GM21723 (cell line): ENCODE data around the gene ASB5.
A peak's percentile ranks its signal among the peaks of the same experiment; 100 is the strongest.
"Not testable (repeated sequence)": the region's sequence is repeated elsewhere in the genome, so short reads cannot be mapped to it uniquely, and the experiment has no call there.

Experiments used
- ATAC-seq: cut with Tn5 transposase; IDR thresholded peaks from one replicate; pipeline ENCODE4 v1.9.1; 2021; ENCODE audit warnings: mild to moderate bottlenecking, moderate library complexity; ENCODE audit not compliant: unreplicated experiment

The ASB5 gene

GRCh38 chr4:176279560-176279959 lies 10.5 kb upstream of the ASB5 start:
- ATAC-seq = not testable (repeated sequence)

DNA sequence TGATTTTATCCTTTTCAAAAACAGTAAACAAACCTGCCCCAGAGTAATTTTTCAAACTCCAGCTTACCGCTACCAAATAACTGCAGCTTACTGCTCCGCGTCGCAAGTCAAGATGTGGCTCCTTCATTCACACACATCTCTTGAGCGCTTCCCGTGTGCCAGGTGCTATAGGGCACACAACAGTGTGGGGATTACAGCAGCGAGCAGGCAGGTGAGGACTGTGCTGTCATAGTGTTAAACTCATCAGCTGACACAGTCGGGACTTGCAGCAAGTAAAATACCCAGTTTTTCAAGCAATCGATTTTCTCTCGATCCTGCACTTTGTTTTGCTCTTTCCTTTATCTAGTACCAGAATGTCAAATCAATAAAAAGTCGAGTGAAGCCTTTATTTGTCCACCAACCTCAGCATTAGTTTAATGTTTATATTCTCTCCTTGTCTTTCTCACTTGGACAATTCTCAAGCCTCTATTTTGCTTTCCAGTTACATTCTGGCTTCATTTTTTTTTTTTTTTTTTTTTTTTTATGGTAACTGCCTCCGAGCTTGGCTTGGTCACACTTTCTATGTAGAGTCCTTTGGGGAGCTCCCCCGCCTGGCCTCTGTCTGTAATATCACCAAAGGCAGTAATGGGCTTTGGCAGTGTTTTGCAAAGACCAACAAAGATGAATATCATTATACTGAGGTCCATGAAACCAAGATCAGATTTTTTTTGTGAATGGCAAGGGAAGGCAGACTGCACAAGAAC lies 8.3 kb upstream of the ASB5 start:
- ATAC-seq = peak; percentile 93

DNA sequence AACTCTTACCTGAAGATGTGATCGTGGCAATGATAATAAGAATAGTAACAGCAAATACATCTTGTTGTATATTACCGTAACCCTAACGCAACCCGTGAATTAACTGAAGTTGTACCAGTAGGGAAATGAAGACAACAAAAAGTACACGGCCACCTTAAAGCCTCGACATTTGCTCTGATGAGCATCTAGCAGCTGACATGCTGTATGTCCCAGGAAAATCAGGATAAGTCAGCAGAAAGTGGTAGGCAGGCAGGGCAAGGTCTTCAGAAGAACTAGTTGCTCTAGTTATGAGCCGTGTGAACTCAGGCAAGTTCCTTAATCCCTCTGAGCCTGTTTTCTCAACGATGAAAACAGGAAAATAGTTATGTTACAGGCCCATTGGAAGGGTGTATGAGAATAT lies 7.7 kb upstream of the ASB5 start:
- ATAC-seq = no peak

- no peak for ATAC-seq
Observed at GRCh38 chr4:176274441-176274840, 5.4 kb upstream of the ASB5 start.

- no peak for ATAC-seq
Observed at GRCh38 chr4:176273736-176274135, 4.7 kb upstream of the ASB5 start.

DNA sequence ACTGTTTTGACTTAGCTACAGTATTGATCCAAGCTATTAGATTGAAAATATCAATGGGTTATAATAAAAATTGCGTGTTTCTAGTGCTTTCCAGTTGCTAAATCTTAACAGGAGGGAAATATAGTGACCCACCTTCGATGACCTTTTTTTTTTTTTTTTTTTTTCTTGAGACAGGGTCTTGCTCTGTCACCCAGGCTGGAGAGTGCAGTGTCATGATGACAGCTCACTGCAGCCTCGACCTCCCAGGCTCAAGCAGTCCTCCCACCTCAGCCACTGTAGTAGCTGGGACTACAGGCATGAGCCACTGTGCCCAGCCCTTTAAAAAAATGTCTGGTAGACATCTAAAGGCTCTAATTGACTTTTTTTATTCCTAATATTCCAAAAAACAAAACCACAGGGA lies 3.8 kb upstream of the ASB5 start:
- no peak for ATAC-seq

DNA sequence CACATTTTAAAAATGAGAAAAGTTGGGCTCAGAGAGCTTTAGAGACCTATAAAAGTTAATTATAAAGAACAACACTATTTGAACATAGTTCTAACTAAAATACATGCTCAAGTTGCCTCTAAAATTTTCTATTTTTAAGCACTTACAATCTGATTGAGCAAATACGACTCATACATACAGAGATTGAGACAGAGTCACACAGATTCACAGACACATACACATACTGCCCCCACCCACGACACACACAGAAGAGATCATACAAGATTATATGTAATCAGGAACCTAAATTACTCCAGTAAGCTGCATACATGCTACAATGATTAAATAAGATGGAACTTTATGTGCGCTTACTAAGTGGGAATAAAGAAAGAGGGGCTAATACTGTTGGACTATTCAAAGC lies 2.7 kb upstream of the ASB5 start:
- ATAC-seq = no peak

DNA sequence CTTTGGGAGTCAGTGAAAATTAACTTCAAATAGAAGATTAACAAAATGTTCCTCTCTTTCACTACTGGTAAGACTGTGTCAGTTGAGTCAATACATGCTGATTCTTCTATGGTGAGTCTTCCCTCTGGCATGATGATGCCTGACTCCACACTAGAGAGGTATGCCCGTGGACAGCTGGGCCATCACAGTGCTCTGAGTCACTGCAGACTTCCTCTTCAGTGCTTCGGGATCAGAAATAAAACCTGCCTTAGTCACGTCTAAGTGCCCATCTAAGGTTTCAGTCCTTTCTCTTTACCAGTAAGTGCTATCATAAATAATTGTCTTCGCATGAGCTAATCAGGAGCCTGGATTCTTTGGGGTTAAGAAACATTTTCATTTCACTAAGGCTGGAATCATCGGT lies 1.6 kb upstream of the ASB5 start:
- ATAC-seq = no peak

GRCh38 chr4:176266026-176266425 lies 3.0 kb downstream of the ASB5 start:
- ATAC-seq = no peak

GRCh38 chr4:176262243-176262642 lies 6.8 kb downstream of the ASB5 start:
- ATAC-seq = peak; percentile 90

DNA sequence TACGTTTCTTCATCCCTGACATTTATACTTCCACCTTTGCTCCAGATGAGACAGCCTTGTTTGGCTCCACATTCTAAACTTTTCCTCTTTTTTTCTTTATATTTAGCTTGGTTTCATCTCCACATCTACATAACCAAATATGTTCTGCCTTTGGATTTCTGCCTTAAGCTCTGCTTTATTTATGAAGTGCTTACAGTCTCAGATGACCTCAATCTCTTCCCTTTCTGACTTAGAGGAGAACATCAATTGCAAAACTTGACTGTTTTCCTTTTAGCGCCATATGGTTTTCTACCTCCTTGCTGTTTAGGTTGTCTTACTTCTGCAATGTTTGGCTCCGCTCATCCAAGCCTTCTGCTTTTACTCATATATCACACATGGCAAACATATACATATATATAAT lies 7.5 kb downstream of the ASB5 start:
- no peak for ATAC-seq

DNA sequence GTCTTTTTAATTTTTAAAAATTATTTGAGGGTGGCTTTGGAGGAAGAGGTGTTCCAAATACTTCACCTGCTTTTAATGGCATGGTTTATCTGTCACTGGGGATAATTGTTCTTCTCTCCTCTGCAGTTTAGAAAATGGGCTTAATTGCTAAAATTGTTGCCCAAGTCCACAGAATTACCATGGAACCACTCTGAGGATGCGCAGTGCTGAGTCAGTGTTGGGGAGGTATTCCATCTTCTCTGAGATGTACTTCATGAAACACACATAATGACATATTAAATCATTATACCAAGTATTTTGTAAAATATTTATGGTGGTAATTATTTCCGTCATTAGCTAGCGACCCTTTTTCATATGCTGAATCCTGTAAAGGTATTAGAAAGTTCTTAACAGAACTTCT lies 8.0 kb downstream of the ASB5 start:
- no peak for ATAC-seq

DNA sequence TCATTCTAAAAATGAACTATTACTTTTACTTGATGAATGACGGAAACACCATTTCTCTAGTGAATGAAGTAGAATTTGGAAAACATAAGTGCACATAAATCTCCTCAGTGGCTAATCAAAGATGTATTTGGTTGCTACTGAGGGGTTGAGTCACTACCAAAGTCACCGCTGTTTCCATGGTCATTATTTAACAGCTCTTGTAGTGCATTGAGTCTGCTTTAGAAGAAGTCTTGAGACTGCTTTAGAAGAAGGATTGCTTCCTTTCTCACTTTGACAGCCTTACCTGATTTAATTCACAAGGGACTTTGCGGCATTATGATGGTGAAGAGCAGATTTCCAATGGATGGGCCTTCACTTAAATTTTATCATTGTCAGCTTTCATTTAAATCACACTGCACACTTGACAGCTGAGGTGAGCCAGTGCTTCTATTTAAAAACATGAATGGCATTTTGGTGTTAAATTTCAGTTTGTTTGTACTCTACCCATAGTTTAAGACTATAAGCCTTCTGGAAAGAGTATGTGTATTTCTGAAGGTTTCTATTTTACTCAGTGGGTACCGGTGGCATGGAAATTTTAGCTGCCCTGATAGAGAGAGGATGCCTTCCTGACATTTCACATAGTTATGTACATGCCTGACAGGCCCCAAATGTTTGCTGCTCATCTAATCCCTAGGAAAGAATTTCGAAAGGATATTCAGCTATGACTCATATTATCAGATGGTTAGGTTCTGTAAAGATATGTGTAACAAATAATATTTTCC lies 9.5 kb downstream of the ASB5 start:
- no peak for ATAC-seq

DNA sequence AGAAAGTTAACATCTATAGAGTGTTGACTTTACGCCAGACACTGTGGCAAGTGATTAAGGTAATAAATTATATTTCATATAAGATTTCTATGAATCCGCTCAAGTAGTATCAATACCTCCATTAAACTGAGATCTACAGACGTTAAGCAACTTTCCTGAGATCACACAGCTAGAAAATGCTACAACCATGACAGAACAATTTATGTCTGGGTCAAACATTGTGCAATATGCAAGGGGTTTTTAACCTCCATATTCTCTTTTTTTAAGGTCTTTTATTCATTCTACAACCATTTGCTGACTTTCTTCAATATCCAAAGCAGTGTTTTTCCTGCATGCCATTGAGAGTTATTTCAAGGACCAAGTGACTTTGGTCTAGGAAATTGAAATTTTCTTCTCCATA lies 10.9 kb downstream of the ASB5 start:
- ATAC-seq = no peak

DNA sequence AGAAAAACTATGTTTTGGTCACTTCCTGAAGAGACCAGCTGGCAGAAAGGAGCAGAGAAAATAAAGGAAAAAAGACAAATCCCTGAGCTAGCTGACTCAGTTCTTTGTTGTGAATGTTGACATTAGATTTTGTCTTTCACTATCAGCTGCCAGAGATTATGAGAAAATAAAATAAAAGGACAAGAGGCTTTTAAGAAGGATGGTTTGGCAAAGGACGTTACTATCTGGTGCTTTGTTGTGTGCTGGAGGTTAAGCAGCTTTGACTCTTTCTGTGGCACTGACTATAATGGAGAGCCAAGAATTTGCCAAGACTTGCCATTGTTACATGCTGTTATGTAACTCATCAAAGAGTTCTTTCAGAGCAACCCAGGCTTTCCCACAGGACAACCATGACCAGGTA lies 12.1 kb downstream of the ASB5 start:
- no peak for ATAC-seq

DNA sequence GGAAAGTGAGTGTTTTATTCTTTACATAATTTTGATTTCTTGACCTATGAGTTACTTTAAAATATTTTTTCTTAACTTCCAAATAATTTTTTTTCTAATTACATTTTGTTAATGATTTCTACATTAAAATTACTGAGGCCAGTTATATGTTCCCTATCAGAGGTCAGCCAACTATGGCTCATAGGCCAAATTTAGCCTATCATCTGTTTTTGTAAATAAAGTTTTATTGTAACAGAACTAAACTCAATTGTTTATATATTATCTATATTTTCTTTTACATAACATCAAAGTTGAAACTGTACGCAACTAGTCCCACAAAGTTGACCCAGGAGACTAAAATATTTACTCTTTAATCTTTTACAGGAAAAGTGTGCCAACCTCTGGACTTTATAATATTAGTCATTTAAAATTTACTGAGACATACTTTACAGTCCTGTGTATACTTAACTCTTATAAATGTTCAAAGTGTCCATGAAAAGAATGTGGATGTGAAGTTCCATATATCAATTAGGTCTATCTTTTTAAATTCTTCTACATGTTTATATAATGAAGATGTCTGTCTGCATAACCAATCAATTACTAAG lies 26.2 kb downstream of the ASB5 start:
- ATAC-seq = no peak

DNA sequence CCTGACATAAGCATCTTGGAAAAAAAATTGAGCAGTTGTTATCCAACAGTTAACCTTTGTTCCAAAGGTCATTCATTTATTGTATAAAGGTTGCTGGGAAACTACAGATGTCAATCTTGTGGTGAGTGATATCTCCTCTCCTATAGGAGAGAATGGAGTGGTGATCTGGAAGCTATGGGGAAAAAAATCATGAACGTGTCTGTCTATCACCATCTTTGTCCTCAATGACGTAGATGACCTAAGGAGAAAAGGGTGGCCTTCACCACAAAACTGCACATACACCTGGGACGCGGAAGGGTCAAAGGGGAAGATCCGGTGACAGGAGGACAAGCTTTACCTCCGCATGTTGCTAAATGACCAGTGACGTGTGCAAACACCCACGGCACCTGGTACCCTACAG lies 27.3 kb downstream of the ASB5 start:
- ATAC-seq = no peak

DNA sequence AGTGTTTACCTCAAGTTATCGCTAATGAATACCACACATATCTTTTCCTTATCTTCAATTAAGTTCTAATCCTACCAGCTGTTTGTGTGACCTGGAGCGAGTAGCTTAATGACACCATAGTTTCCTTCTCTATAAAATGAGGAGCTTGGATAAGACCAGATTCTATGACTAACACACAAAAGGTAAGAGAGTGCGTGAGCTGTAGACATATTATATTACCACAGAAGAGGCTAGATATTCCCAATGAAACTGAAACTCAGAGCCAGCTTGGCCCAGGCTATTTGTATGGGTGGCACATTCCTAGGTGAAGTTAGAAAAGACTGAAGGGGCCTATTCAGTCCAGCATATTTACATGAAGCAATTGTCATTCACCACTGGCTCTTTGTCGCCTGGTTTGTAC lies 30.2 kb downstream of the ASB5 start:
- ATAC-seq = no peak

DNA sequence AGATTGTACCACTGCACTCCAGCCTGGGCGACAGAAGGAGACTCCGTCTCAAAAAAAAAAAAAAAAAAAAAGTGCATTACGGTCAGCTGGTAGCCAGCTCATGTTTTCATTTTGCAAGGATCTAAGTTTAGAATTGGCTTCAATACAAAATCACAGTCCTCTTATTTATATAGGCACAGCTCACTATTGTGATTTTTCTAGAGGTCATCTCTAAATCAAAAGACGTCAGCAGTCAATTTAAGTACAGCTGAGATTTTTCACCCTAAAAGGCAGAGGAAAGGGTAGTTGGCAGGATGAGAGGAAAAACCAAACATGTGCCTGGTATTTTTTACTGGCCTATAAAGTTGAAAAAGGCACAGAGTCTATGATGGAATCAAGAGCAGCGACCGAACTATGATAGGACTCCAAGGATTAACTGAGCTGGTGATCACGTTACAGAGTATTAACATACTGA lies 30.8 kb downstream of the ASB5 start:
- ATAC-seq = no peak

DNA sequence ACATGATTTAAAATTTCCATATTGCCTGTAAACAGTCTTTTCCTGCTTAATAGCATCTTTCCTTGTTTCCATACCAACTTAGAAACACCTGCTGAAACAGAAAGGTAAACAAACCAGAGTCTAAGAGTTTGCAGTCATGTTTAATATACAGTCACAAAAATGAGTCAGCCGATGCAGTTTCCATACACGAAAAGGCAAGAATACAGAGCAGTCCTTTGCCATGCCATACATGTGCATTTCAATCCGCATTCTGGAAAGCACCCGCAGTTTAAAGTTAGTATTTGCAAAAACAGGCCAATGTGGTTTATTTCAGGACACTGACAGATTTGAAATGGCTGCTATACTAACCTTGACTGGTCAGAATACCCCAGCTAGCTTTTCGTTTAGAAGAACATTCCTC lies 32.1 kb downstream of the ASB5 start:
- ATAC-seq = no peak

- no peak for ATAC-seq
Observed at GRCh38 chr4:176230836-176231235, 38.2 kb downstream of the ASB5 start.

DNA sequence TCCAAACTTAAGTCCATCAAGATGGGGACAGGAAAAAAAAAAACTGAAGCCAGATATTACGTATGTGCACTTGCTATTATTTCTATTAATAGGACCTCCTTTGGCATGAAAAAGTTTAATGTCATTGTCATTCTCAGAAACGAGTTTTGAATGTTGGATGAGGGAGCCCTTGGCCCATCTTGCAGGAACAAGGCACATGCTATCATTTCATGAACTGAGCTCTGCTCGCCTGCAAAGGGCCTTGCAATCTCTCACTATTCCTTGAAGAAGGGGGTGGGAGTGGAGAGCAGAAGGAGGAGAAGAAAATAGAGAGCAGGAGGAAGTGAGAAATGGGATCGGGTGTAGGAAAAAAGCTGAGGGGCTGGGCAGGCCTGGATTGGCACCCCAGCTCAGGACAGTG lies 39.4 kb downstream of the ASB5 start:
- ATAC-seq = no peak
